ENCODE measurements around the gene TRABD2B.

TRABD2B gene

DNA sequence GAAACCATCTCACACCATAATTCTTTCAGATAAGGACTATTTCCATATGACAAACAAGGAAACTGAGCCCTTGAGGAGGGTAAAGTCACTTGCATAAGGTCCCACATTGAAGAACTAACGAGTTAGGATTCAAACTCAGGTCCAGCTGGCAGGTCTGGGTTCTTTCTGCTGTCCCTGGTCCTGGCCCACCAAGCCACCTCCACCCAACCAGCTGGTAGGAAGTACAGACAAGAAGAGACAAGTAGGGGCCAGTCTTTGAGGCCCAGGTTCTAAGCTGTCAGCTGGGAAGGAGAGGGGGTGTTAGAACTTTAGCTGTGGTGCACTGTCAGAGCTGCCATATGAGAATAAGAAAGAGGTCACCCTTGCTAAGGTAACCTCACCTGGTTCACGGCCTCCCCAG, 188.6 kb downstream of the TRABD2B start:
- H3K79me2 ChIP-seq (ENCODE audit: insufficient read depth, low read length), result no peaks in the 10 kb centered on the region
- no peak overlapping the region for H2AFZ ChIP-seq (ENCODE audit: low read depth, low read length, severe bottlenecking)
- TF ChIP-seq, protein P1, sequence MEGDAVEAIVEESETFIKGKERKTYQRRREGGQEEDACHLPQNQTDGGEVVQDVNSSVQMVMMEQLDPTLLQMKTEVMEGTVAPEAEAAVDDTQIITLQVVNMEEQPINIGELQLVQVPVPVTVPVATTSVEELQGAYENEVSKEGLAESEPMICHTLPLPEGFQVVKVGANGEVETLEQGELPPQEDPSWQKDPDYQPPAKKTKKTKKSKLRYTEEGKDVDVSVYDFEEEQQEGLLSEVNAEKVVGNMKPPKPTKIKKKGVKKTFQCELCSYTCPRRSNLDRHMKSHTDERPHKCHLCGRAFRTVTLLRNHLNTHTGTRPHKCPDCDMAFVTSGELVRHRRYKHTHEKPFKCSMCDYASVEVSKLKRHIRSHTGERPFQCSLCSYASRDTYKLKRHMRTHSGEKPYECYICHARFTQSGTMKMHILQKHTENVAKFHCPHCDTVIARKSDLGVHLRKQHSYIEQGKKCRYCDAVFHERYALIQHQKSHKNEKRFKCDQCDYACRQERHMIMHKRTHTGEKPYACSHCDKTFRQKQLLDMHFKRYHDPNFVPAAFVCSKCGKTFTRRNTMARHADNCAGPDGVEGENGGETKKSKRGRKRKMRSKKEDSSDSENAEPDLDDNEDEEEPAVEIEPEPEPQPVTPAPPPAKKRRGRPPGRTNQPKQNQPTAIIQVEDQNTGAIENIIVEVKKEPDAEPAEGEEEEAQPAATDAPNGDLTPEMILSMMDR (IDR thresholded peaks at IDR 0.05; ENCODE audit: insufficient read depth, low read length, poor library complexity, severe bottlenecking), result no peak
- no peak for TF ChIP-seq EZH2phosphoT487 (conservative IDR thresholded peaks at IDR 0.05; ENCODE audit: low read length)
- H3K36me3 ChIP-seq (ENCODE audit: low read length), result no peaks in the 10 kb centered on the region
- no peak overlapping the region for H3K27ac ChIP-seq (ENCODE audit: low read depth, low read length)
- H3K9me3 ChIP-seq (ENCODE audit: insufficient read depth, low read length), result no peaks in the 10 kb centered on the region
- H3K4me3 ChIP-seq (ENCODE audit: insufficient read depth, low read length, poor library complexity, severe bottlenecking), result no peak overlapping the region
- H3K27me3 ChIP-seq (ENCODE audit: low read length), result no peaks in the 10 kb centered on the region
- no peak overlapping the region for H3K9ac ChIP-seq (ENCODE audit: low read length)
- no peaks in the 10 kb centered on the region for H4K20me1 ChIP-seq (ENCODE audit: low read depth, low read length)
- H3F3A ChIP-seq (ENCODE audit: insufficient read depth), result no peaks in the 10 kb centered on the region
- no peaks in the 10 kb centered on the region for H3K9me2 ChIP-seq (replicated peaks; ENCODE audit: insufficient read depth, low read length)
- no peak overlapping the region for H3K4me2 ChIP-seq (ENCODE audit: low read depth, low read length, poor library complexity, severe bottlenecking)

GRCh38 chr1:47805921-47806361, 191.2 kb downstream of the TRABD2B start:
- H3K4me3 ChIP-seq (ENCODE audit: insufficient read depth, low read length, poor library complexity, severe bottlenecking), result no peak overlapping the region
- H4K20me1 ChIP-seq (ENCODE audit: low read depth, low read length), result no peaks in the 10 kb centered on the region
- no peaks in the 10 kb centered on the region for H3K79me2 ChIP-seq (ENCODE audit: insufficient read depth, low read length)
- H3K9me2 ChIP-seq (replicated peaks; ENCODE audit: insufficient read depth, low read length), result no peaks in the 10 kb centered on the region
- H3K27ac ChIP-seq (ENCODE audit: low read depth, low read length), result no peak overlapping the region
- H3K4me2 ChIP-seq (ENCODE audit: low read depth, low read length, poor library complexity, severe bottlenecking), result no peak overlapping the region
- no peaks in the 10 kb centered on the region for H3F3A ChIP-seq (ENCODE audit: insufficient read depth)
- no peaks in the 10 kb centered on the region for H3K27me3 ChIP-seq (ENCODE audit: low read length)
- TF ChIP-seq EZH2phosphoT487 (conservative IDR thresholded peaks at IDR 0.05; ENCODE audit: low read length), result no peak
- TF ChIP-seq, protein P1 (IDR thresholded peaks at IDR 0.05; ENCODE audit: insufficient read depth, low read length, poor library complexity, severe bottlenecking), result no peak
- H2AFZ ChIP-seq (ENCODE audit: low read depth, low read length, severe bottlenecking), result no peak overlapping the region
- no peaks in the 10 kb centered on the region for H3K36me3 ChIP-seq (ENCODE audit: low read length)
- no peaks in the 10 kb centered on the region for H3K9me3 ChIP-seq (ENCODE audit: insufficient read depth, low read length)
- H3K9ac ChIP-seq (ENCODE audit: low read length), result no peak overlapping the region

GRCh38 chr1:47805018-47805417, 192.2 kb downstream of the TRABD2B start:
- H3F3A ChIP-seq (ENCODE audit: insufficient read depth), result no peaks in the 10 kb centered on the region
- H2AFZ ChIP-seq (ENCODE audit: low read depth, low read length, severe bottlenecking), result no peak overlapping the region
- H3K4me2 ChIP-seq (ENCODE audit: low read depth, low read length, poor library complexity, severe bottlenecking), result no peak overlapping the region
- H3K9me3 ChIP-seq (ENCODE audit: insufficient read depth, low read length), result no peaks in the 10 kb centered on the region
- no peaks in the 10 kb centered on the region for H3K27me3 ChIP-seq (ENCODE audit: low read length)
- no peak overlapping the region for H3K4me3 ChIP-seq (ENCODE audit: insufficient read depth, low read length, poor library complexity, severe bottlenecking)
- no peaks in the 10 kb centered on the region for H4K20me1 ChIP-seq (ENCODE audit: low read depth, low read length)
- no peak overlapping the region for H3K9ac ChIP-seq (ENCODE audit: low read length)
- no peaks in the 10 kb centered on the region for H3K79me2 ChIP-seq (ENCODE audit: insufficient read depth, low read length)
- H3K36me3 ChIP-seq (ENCODE audit: low read length), result no peaks in the 10 kb centered on the region
- H3K27ac ChIP-seq (ENCODE audit: low read depth, low read length), result no peak overlapping the region
- TF ChIP-seq, protein P1 (IDR thresholded peaks at IDR 0.05; ENCODE audit: insufficient read depth, low read length, poor library complexity, severe bottlenecking), result no peak
- no peak for TF ChIP-seq EZH2phosphoT487 (conservative IDR thresholded peaks at IDR 0.05; ENCODE audit: low read length)
- no peaks in the 10 kb centered on the region for H3K9me2 ChIP-seq (replicated peaks; ENCODE audit: insufficient read depth, low read length)
